Endothelial cell of umbilical vein (primary cell): ENCODE measurements around the gene TAPBP. TPM values are rescaled to one million over a fixed set of nuclear protein-coding genes. Genes with fewer than 3 reads are reported as not detected.

Experiments used
- BruUV-seq: library from RNA; stranded (reverse); fragments of 400-500 nt; replicated peaks from 2 replicates; lab custom pipeline; 2021; lab: Mats Ljungman, UMichigan
- CTCF ChIA-PET: fragments of 300-600, 350-600 bp; sonication (Branson Sonifier 250); formaldehyde crosslinking; loops from one replicate; lab custom pipeline; 2021; ENCODE audit warnings: antibody characterized with exemption, inconsistent platforms; lab: Charles Lee
- POLR2A ChIA-PET: fragments of 300-600, 350-600 bp; sonication (Branson Sonifier 250); formaldehyde crosslinking; loops from one replicate; lab custom pipeline; 2021; ENCODE audit warnings: antibody characterized with exemption, inconsistent platforms; lab: Charles Lee
- DNase-seq: peaks from one replicate; pipeline ENCODE4 v3.0.0-alpha.2; 2011; ENCODE audit warnings: low read depth, low spot score
- FAIRE-seq: peaks from 2 replicates; lab custom pipeline; 2011; peaks lifted over from hg19 to GRCh38; lab: Jason Lieb, UNC
- H2AFZ ChIP-seq: 2 replicates; pipeline ENCODE4 v1.6.0; 2012; ENCODE audit warnings: low read depth, low read length, control low read depth, inconsistent platforms
- H3K27ac ChIP-seq: 2 replicates; pipeline ENCODE4 v1.5.1; 2011; ENCODE audit warnings: low read depth, mild to moderate bottlenecking, control low read depth, low read length, moderate library complexity; ENCODE audit not compliant: insufficient read depth
- H3K27me3 ChIP-seq, 2 experiments: 2 replicates each; pipeline versions ENCODE4 v1.6.0 to v1.6.1; 2011; ENCODE audit warnings: low read length in 2 of 2, mixed read lengths in 1 of 2; ENCODE audit not compliant: control insufficient read depth in 2 of 2, insufficient read depth in 2 of 2
- H3K36me3 ChIP-seq, 2 experiments: 2 replicates in 1 of 2; 3 replicates in 1 of 2; pipeline ENCODE4 v1.5.1; 2011; ENCODE audit warnings: low read length in 2 of 2, mild to moderate bottlenecking in 1 of 2, moderate library complexity in 1 of 2; ENCODE audit not compliant: control insufficient read depth in 2 of 2, insufficient read depth in 2 of 2; ENCODE audit errors: extremely low read depth in 1 of 2
- H3K4me1 ChIP-seq: 3 replicates; pipeline ENCODE4 v1.5.1; 2011; ENCODE audit warnings: mild to moderate bottlenecking, low read length; ENCODE audit not compliant: control insufficient read depth, insufficient read depth; ENCODE audit errors: extremely low read depth
- H3K4me2 ChIP-seq: 2 replicates; pipeline ENCODE4 v1.6.1; 2011; ENCODE audit warnings: low read length, control low read depth, mixed read lengths; ENCODE audit not compliant: insufficient read depth
- H3K4me3 ChIP-seq, 3 experiments: fragments of 200-600 bp in 1 of 3; sonication (generic), shearing (Covaris generic) in 1 of 3; replicated peaks in 1 of 3; 2 replicates each; pipeline ENCODE4 v1.5.1; 2011 to 2016; ENCODE audit warnings: control low read depth in 3 of 3, low read length in 3 of 3, mild to moderate bottlenecking in 2 of 3, inconsistent platforms in 1 of 3, low read depth in 1 of 3, moderate library complexity in 1 of 3; ENCODE audit not compliant: insufficient read depth in 1 of 3
- H3K79me2 ChIP-seq: 2 replicates; pipeline ENCODE4 v1.6.0; 2012; ENCODE audit warnings: low read length, inconsistent platforms; ENCODE audit not compliant: control insufficient read depth, insufficient read depth
- H3K9ac ChIP-seq: replicated peaks from 2 replicates; pipeline ENCODE3; 2011; ENCODE audit warnings: low read length, control low read depth; ENCODE audit not compliant: insufficient read depth; ENCODE audit errors: extremely low read depth
- H3K9me1 ChIP-seq: replicated peaks from 3 replicates; pipeline ENCODE4 v1.6.0; 2011; ENCODE audit warnings: mild to moderate bottlenecking, low read length; ENCODE audit not compliant: control insufficient read depth, insufficient read depth; ENCODE audit errors: extremely low read depth
- H3K9me3 ChIP-seq: replicated peaks from 2 replicates; pipeline ENCODE4 v1.5.1; 2012; ENCODE audit warnings: low read length, inconsistent platforms; ENCODE audit not compliant: control insufficient read depth, insufficient read depth
- H4K20me1 ChIP-seq: replicated peaks from 2 replicates; pipeline ENCODE3; 2011; ENCODE audit warnings: mild to moderate bottlenecking, low read length; ENCODE audit not compliant: control insufficient read depth, insufficient read depth; ENCODE audit errors: extremely low read depth
- EZH2 ChIP-seq: IDR thresholded peaks from 2 replicates; pipeline ENCODE4 v1.6.1; 2012; ENCODE audit warnings: borderline replicate concordance, low read depth, mild to moderate bottlenecking, moderate library complexity, low read length, inconsistent platforms; ENCODE audit not compliant: severe bottlenecking
- FOS ChIP-seq: IDR thresholded peaks from 2 replicates; pipeline ENCODE4 v1.6.1; 2011; ENCODE audit warnings: mild to moderate bottlenecking, low read length, moderate library complexity, borderline replicate concordance; ENCODE audit not compliant: insufficient read depth
- GATA2 ChIP-seq: IDR thresholded peaks from 2 replicates; pipeline ENCODE4 v1.7.0; 2011; ENCODE audit warnings: low read depth, mild to moderate bottlenecking, moderate library complexity, mixed read lengths, low read length; ENCODE audit not compliant: insufficient read length, insufficient read depth
- JUN ChIP-seq: IDR thresholded peaks from 2 replicates; pipeline ENCODE4 v1.6.1; 2011; ENCODE audit warnings: borderline replicate concordance, low read depth; ENCODE audit not compliant: insufficient read length, insufficient read depth
- MYC ChIP-seq: IDR thresholded peaks from one replicate; pipeline ENCODE4 v1.6.1; 2011; ENCODE audit warnings: mild to moderate bottlenecking, low read depth, low read length
- POLR2A ChIP-seq: IDR thresholded peaks from 2 replicates; pipeline ENCODE4 v1.6.1; 2012; ENCODE audit warnings: low read depth, mild to moderate bottlenecking, control low read depth, low read length
- POLR2AphosphoS5 ChIP-seq: IDR thresholded peaks from 2 replicates; pipeline ENCODE4 v1.6.1; 2012; ENCODE audit warnings: low read depth, mild to moderate bottlenecking, control low read depth, low read length, moderate library complexity; ENCODE audit not compliant: insufficient read depth
- dilution Hi-C: fragments of 300-500 bp; cut with MboI; formaldehyde crosslinking; loops from one replicate; pipeline ENCODE4 v1.15.0; 2019; ENCODE audit warnings: low sequenced_read_pairs; ENCODE audit not compliant: extremely low pct_ligation_motif_present
- intact Hi-C: fragments of 100-400 bp; cut with micrococcal nuclease; formaldehyde crosslinking; loops from one replicate; pipeline ENCODE4 v1.10.0; 2022
- polyA plus RNA-seq, 4 experiments: library from polyadenylated mRNA; depleted of rRNA in 3 of 4; stranded (reverse) in 3 of 4; unstranded in 1 of 4; fragments of >200 nt; gene quantifications; 2 replicates each; pipeline versions ENCODE4 v1.2.1 to v1.2.3, GENCODE V29; 2011 to 2012; ENCODE audit warnings: missing spikeins in 1 of 4
- total RNA-seq: library from RNA; stranded (reverse); gene quantifications from 2 replicates; pipeline ENCODE4 v1.2.3, GENCODE V29; 2021
- TF ChIP-seq, protein P1 (sequence below), 2 donors: IDR thresholded peaks; 1 replicate in 1 of 2; 2 replicates in 1 of 2; pipeline ENCODE4 v1.5.1; 2011; ENCODE audit warnings: low read length in 2 of 2, mild to moderate bottlenecking in 2 of 2, moderate library complexity in 2 of 2, control low read depth in 1 of 2, inconsistent platforms in 1 of 2, low read depth in 1 of 2; ENCODE audit not compliant: insufficient read depth in 1 of 2; ENCODE audit errors: extremely low read depth in 1 of 2
- TF ChIP-seq, protein P2 (sequence below): IDR thresholded peaks from 2 replicates; pipeline ENCODE4 v1.6.1; 2011; ENCODE audit not compliant: insufficient read depth, insufficient read length

Gene TAPBP
- total and polyA plus RNA-seq, 2 donors (not counting 3 experiments of a cell fraction or from before 2014, with no cell fraction given), result 69.6 to 98.0 TPM

DNA sequence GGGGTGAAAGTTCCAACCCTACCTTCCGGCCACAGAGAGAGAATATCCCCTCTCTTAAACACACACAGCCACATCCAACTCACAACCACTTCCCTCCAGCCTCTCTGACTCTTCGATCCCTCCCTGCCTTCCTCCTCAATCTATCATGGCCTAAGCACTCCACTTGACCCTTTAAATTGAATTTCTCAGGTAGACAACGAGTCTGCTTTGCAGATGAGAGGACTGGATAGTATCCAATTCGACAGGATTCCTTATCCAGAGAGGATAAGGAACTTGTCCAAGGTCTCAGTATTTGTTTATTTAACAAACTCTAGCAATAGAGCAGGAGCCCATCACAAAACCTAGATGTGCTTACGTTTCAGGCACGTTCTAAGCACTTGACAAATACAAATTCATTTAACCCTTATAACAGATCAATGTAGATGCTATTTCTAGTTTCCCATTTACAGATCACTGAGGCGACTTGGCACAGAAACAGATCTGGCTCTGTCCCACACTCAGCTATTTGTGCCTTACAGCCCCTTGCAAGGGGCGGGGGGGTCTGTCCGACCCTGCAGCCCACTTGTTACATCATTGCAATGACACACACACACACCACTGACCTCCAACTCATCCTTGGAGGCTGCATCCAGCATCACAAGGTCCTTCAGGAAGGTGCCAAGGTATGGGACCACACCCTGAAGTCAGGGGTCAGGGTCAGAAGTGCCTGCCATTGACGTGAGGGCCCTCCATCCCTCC is 19.6 kb downstream of the TAPBP start:
- CTCF ChIA-PET, result interaction anchor here (1.4 kb wide), 1 partner anchor 17 kb away, joined by 3 read pairs; the partner anchor contains the start of gene B3GALT4
- H3K4me2 ChIP-seq, result no peak overlapping the region

DNA sequence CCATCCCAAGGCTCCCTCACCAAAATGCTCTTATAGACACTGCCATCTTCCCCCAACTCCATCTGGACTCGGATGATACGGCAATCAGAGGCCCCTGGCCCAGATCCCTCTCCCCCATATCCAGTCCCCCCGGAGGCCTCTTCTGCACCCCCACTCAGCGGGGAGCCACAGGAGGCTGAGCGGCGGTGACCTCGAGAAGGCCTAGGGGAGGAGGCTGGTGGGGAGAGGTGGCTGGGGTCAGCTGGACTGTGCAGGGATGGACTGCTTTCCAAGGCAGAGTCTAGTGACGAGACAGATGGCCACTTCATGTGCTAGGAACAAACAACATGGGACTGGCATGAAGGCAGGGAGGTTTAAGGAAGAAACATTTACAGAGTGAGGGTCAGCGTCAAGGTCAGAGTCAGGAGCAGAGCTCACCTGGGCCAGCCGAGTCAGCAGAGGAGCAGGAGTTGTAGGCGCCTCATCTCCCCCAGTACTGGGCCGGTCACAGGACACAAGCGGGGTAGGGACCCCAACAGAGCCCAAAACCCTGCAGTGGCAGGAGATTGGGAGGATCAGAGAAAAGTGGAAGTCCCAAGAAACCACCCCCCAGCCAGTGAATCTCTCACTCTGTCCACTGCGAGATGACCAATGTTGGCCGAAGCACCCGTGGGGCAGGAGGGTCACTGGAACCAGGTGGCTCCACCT is 20.7 kb downstream of the TAPBP start:
- no peaks in the 10 kb centered on the region for H3K9me3 ChIP-seq
- no peak overlapping the region for H3K4me3 ChIP-seq
- TF ChIP-seq, protein P1, sequence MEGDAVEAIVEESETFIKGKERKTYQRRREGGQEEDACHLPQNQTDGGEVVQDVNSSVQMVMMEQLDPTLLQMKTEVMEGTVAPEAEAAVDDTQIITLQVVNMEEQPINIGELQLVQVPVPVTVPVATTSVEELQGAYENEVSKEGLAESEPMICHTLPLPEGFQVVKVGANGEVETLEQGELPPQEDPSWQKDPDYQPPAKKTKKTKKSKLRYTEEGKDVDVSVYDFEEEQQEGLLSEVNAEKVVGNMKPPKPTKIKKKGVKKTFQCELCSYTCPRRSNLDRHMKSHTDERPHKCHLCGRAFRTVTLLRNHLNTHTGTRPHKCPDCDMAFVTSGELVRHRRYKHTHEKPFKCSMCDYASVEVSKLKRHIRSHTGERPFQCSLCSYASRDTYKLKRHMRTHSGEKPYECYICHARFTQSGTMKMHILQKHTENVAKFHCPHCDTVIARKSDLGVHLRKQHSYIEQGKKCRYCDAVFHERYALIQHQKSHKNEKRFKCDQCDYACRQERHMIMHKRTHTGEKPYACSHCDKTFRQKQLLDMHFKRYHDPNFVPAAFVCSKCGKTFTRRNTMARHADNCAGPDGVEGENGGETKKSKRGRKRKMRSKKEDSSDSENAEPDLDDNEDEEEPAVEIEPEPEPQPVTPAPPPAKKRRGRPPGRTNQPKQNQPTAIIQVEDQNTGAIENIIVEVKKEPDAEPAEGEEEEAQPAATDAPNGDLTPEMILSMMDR (IDR thresholded peaks at IDR 0.05; ENCODE audit: extremely low read depth in 1 of 2, insufficient read depth in 1 of 2, low read depth in 1 of 2, low read length in 2 of 2), result no peak
- TF ChIP-seq GATA2 (no peak), FOS (no peak), MYC (no peak), POLR2A (no peak), EZH2 (no peak), JUN (no peak), POLR2AphosphoS5 (no peak)
- TF ChIP-seq, protein P2, sequence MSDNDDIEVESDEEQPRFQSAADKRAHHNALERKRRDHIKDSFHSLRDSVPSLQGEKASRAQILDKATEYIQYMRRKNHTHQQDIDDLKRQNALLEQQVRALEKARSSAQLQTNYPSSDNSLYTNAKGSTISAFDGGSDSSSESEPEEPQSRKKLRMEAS, result no peak
- no peaks in the 10 kb centered on the region for H3K27me3 ChIP-seq
- H3K27ac ChIP-seq, result no peak overlapping the region
- POLR2A ChIA-PET, result no interaction called here
- H3K9me1 ChIP-seq, result no peaks in the 10 kb centered on the region
- intact Hi-C loops (no loop called here), dilution Hi-C loops (no loop called here)
- CTCF ChIA-PET, result no interaction called here
- no peak overlapping the region for H3K4me2 ChIP-seq
- H4K20me1 ChIP-seq, result no peaks in the 10 kb centered on the region
- H3K79me2 ChIP-seq, result peaks cover 25% of the 10 kb centered on the region
- DNase-seq (no peak), FAIRE-seq (no peak)
- H3K36me3 ChIP-seq, result peaks cover 7 to 33% of the 10 kb centered on the region in 2 experiments
- no TSS peak for BruUV-seq
- no peak overlapping the region for H2AFZ ChIP-seq
- no peak overlapping the region for H3K9ac ChIP-seq
- peaks cover 17% of the 10 kb centered on the region for H3K4me1 ChIP-seq

More for the DNA sequence above, 19.6 kb downstream of the TAPBP start:
- Histone ChIP-seq H3K4me3 (no peak overlapping the region), H3K9ac (no peak overlapping the region), H3K27me3 (no peaks in the 10 kb centered on the region), H4K20me1 (no peaks in the 10 kb centered on the region), H3K9me1 (no peaks in the 10 kb centered on the region), H2AFZ (no peak overlapping the region), H3K4me1 (peaks cover 16% of the 10 kb centered on the region), H3K36me3 (peaks cover 7 to 33% of the 10 kb centered on the region in 2 experiments), H3K9me3 (no peaks in the 10 kb centered on the region), H3K79me2 (peaks cover 19% of the 10 kb centered on the region), H3K27ac (no peak overlapping the region)
- no TSS peak for BruUV-seq
- TF ChIP-seq POLR2A, result no peak
- TF ChIP-seq, protein P2, result no peak
- POLR2A ChIA-PET, result no interaction called here
- no peak for DNase-seq
- intact Hi-C loops (no loop called here), dilution Hi-C loops (no loop called here)
- FAIRE-seq, result no peak
